ENCODE measurements around the gene TMEM181.
"Not testable (repeated sequence)": the region's sequence is repeated elsewhere in the genome, so short reads cannot be mapped to it uniquely, and the experiment has no call there.

The TMEM181 gene

DNA sequence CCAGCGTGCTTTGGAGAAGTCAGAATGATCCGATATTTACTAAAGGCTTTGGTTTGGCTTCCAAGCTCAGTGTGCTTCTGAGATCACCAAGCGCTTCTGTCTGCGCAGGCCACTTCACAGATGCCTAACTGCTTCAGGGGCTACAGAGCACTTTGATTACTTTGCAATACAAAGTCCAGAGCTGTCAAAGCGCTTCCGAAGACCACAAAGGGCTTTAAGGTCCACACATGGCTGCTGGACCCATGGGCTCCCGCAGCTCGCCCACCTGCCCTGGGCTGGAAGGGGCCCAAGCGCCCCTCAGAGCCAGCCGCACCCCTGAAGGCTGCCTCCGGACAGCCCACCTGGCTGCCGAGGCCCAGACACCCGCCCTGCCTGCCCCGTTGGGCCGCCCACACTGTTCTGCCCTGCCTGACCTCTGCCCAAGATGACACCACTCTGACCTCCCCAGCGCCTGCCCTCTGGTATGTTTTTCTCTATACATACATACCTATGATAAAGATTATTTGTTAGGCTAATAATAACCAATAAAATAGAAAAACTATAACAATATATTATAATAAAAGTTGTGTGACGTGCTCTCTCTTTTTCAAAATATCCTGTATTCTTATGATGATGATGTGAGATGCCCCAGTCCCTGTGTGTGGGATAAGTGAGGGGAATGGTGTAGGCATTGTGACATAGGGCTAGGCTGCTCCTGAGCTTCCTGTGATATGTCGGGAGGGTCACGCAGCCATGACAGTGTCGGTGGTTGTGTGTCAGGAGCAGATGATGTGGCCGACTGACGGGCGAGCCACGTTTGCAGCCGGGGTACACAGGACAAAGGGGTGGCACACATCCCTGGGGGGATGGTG is 62.0 kb downstream of the TMEM181 start:
- no peak for DNase-seq (ENCODE audit: low read depth)

DNA sequence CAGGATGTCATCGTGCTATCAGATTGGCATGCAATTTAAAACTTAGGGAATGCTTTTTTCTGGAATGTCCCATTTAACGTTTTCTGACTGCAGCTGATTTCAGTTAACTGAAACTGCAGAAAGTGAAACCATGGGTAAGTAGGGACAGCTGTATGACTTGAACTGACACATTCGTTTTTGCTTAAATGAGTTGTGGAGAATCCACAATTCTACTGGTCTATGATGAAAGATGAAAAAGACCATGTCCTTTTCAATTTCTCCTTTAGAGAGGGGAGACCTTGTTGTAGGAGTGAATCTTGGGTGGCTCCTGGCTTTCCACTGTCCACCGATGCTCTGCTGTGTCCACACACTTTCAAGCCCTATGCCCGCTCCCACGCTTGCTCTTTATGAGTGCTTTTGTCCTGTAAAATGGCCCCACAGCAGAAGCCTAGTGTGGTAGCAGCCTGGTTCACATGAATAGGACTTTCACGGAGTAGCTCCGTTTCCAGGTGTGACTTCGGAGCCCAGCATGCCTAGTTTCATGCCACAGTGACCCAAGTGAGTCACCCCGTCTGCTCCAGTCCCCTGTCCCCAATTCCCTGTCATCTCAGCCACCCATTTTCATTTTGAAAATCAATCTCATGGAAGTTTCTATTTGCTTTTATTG is 62.8 kb downstream of the TMEM181 start:
- no peak for DNase-seq (ENCODE audit: low read depth)

DNA sequence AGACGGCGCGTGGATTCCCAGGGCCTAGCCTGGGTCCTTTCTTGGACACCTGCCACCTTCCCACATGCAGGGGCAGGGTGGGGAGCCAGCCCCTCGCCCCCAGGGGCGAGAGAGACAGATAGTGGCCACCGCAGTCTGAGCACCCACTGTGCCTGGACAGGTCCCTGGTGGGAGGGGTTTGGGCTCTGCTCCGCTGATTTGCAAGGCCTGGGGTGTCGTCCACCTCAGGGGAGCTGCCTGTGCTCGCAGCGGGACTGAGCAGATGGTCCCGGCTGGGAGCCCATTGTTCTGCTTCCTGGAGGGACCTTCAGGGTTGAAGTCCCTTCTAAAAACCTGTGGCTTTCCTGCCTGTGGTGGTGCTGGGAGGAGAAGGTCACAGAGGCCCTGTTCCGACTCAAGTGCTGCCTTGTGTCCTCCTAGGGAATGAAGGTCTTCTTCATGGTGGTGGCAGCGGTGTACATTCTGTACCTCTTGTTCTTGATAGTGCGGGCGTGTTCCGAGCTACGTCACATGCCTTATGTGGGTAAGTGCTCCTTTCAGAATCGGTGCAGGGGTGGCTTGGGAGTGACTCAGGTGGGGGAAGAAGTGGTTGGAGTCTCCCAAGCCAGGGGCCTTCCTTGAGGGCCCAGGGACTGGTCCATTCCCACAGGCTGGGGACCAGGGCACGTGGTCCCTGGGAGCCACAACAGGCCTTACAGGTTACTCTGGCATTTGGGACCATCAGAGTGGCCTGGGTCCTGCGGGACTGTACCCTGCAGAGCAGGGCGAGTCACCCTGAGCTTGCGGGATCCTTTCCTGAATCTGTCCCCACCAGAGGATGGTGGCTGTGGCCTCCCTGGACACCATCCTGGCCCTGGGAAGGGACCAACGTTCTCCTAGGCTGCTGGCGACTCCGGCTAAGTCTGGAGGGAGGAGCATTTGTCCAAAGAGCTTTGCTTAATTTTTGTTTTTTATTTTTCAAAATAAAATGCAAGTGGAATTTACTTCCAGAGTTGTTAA is 65.1 kb downstream of the TMEM181 start:
- no peak for DNase-seq (ENCODE audit: low read depth)

DNA sequence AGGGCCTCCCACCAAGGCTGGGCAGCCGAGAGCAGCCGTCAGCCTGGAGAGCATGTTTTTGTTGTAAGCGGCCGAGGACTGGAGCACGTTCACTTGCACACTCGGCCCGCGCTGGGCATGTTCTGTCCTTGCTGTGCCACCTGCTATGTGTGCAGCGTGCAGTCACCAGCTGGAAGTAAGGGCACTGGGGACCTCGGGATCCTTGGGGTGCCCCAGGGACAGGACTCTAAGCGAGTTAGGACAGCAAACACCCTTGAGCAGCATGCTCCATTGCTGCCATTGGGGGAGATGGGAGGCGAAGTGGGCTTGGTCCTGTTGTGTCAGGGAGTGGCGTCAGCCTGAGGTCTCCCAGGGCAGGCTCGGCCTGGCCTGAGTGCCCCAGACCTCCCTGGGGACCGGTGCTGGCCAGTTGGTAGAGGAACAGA is 66.0 kb downstream of the TMEM181 start:
- no peak for DNase-seq (ENCODE audit: low read depth)

DNA sequence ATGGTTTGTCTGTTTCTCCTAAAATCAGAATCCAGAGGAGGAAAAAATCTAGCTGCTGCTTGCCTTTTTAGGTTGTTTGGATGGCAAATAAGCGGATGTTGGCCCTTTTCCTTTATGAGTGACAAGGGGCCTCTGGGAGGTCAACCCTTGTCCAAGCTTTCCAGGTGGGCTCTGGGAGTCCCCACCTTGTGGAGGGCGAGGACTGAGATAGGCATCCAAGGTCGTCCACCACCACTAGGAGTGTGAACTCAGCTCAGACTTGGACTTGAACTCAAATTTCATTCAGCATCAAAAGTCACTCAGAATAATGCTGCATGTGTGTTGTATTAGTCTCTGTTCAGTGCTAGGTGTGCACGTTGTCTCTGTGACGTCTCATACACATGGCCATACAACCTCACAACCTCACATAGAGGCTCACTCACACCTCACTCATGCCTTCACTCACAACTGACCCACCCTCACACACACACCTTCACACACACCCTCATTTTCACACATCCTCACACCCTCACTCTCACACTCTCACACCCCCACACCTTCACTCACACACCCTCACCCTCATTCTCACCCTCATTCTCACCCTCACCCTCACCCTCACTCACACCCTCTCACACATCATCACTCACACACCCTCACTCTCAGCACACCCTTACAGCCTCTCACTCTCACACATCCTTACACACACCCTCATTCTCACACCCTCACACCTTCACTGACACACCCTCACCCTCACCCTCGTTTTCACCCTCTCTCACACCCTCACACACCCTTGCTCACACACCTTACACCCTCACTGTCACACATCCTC is 66.7 kb downstream of the TMEM181 start:
- no peak for DNase-seq (ENCODE audit: low read depth)

DNA sequence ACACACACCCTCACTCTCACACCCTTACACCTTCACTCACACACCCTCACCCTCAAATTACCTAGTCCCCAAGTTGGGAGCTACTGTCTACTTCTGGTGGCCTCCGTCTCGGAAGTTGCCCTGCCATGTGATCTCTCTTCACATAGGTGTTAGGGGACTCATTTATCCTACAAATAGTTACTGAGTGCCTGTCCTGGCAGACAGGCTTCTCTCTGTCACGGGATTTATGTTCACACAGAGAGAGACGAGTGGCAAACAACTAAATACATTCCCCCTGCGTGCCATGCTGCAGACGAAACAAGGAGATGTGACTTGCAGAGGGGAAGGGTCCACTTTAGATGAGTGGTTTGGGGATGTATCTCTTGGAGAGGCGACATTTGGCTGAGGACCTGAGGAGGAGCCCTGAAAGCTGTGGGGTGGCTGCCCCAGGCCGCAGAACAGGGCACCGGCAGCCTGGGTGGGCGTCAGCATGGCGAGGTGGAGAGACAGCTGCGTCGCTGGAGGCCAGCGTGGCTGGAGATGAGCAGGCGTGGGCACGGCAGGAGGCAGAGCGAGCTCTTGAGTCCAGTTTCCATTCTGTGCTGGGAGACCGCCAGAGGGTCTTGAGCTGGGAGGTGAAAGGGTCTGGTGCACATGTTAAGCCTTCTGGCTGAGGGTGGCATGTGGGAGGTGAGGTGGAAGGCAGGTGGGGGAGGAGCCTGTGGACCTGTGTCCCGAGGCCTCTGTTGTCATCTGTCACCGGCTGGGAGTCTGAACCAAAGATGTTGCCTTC is 67.5 kb downstream of the TMEM181 start:
- DNase-seq (ENCODE audit: low read depth) = no peak

DNA sequence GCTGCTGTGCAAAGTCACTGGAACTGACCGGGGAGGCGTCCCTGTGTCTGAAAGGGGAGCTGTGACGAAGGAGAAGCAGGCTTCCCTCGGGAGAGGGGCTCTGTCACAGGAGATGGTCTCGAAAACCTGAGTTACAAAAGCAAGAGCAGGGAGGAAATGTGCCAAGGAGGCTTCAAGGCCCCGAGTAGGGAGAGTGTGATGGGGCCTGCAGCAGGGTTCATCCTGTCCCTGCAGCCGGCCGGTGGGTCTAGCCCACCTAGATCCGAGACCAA is 68.0 kb downstream of the TMEM181 start:
- no peak for DNase-seq (ENCODE audit: low read depth)

DNA sequence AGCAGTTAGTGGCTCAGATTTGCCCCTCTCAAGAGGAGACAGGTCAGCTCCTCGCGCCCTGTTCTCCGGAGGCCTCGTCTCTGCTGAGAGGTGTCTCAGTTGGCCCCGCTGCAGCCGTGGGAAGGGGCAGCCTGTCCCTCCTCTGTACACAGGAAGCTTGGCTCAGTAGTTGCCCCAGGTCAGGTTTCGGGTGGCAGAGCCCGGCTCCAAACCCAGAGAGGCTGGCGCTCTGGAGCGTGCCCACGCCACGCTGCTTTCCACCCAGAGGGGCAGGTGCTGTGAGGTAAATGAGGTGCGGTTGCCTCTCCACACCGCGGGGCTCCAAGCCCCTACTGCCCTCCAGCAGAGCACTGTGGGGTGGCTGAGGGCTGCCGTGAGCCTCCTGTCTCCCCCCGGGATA is 68.7 kb downstream of the TMEM181 start:
- DNase-seq (ENCODE audit: low read depth) = no peak

DNA sequence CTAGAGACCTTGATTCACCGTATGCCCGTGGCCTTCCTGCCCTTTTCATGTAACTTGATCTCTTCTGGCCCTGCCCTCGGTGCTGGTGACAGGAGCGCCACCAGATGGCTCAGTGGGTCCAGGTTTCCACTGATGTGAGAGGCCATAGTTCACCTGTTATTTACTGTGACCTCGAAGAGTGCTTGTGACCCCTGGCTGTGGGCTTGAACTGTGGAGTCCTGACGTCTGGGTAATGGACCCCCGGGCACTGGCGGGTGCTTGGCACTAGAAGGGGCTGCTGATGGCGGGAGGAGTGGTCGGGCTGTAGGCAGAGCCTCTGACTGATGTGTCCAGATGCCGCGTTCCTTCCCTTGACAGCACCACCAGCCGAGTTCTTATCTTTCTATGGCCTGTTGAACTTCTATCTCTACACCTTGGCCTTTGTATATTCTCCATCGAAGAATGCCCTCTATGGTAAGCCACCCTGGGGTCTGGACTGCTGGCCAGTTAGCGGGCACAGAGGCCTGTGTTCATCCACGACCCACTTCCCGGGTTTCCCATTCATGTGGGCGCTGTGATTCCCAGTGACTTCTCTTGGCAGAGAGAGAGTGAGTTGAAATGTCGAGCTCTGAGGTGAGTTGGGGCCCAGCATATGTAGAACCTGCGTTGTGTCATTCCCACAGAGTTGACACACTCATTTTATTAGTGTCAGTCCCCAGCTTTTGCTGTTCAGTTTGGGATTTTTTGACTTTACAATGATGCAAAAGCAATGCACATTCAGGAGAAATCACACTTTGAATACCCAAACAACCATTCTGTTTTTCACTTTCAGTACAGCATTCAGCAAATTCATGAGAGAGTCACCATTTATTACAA is 69.7 kb downstream of the TMEM181 start:
- no peak for DNase-seq (ENCODE audit: low read depth)

DNA sequence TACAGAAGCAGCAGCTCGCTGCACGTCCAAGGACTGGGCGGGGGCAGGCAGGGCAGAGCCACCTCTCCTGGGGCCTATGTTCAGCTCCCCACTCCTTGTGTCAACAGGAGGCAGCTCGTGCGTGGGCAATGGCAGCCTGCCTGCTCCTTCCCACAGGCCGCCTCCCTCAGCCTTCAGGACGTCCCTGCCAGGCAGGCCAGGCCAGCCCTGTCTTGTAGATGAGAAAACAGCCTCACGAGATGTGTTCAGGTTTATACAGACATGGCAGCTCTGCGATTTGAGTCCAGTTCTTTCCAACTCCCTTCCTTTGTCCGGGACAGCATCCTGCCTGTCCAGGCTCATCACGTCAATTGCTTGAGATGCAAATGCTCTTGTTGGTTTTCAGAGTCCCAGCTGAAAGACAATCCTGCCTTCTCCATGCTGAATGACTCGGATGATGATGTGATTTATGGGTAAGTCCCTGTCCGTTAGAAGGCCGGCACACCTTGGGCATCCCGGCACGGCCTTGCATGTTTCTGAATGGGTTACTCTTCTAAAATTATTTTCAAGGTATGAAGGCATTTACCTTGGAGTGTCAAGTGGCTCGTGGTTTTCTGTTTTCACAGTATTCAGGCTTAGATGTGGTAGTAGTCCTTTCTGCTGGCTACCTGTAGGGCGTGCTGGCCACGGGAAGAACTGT is 71.2 kb downstream of the TMEM181 start:
- DNase-seq (ENCODE audit: low read depth) = no peak

DNA sequence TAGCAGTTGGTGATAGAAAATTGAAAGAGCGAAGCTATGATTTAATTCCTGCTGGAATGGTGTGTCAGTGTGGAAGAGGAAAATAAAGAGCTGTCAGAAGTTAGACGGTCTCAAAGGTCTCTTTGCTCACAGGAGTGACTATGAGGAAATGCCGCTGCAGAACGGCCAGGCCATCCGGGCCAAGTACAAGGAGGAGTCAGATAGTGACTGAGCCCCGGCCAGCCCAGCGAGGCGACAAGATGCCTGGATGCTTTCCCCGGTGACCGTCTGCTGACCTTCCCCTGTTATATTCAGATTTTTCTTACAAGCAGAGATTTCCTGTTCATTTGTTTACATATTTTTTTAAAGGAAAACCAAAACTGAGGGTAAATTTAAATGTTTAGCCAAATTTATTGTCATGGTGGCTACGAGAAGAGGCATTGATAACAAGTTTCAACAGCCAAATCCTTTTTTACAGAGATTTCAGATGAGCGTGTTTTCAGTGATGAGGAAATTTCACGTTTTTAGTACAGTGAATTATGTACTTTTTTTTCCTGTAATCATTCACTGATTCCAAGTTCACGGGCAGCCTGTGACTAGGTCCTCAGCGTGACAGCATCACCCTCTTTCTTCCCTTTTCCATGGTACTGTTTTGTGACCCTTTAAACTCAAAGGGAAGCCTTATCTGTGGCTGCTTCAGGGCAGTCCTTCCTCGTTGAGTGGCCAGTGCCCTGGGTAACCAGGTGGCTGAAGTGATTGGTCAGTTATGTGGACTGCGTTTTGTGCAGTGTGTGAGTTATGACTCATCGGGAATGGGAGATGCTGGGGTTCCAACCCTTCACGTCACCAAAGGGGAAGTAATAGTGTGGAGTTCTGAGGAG is 72.0 kb downstream of the TMEM181 start:
- no peak for DNase-seq (ENCODE audit: low read depth)

DNA sequence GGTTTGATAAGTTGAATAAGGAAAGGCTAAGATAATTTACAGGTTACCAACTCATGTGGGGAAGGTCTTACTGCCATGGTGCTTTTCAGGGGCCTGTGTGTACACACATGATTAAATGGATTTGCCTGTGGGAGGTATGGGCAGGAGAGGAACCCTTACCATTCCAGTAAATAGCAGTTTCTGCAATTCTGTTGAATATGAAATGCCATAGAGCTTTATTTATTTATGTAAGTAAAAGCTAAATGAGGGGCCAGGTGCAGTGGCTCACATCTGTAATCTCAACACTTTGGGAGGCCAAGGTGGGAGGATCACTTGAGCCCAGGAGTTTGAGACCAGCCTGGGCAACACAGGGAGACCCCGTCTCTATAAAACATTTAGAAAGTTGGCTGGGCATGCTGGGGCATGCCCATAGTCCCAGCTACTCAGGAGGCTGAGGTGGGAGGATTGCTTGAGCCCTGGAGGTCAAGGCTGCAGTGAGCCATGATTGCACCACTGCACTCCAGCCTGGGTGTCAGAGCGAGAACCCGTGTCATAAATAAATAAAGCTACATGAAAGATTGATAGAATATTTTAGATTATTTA is 72.7 kb downstream of the TMEM181 start:
- not testable (repeated sequence) for DNase-seq (ENCODE audit: low read depth)

DNA sequence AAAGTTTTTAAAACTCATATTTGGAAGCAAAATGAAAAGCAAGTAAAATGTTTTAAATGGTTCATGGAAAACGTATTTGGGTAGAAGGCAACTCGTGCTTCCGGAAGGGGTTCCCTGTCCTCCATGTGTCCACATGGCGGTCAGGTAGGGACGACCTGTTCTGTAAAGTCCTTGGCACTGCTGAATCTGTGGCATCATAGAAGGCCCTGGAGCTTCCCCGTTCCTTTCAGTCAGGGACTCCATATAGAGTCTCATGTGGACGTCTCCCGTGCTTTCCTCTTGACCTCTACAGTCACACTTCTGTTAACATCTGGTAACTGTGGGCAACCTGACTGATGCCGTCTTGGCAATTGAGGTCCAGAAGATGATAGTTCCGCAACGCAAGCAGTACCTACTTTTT is 73.2 kb downstream of the TMEM181 start:
- no peak for DNase-seq (ENCODE audit: low read depth)

DNA sequence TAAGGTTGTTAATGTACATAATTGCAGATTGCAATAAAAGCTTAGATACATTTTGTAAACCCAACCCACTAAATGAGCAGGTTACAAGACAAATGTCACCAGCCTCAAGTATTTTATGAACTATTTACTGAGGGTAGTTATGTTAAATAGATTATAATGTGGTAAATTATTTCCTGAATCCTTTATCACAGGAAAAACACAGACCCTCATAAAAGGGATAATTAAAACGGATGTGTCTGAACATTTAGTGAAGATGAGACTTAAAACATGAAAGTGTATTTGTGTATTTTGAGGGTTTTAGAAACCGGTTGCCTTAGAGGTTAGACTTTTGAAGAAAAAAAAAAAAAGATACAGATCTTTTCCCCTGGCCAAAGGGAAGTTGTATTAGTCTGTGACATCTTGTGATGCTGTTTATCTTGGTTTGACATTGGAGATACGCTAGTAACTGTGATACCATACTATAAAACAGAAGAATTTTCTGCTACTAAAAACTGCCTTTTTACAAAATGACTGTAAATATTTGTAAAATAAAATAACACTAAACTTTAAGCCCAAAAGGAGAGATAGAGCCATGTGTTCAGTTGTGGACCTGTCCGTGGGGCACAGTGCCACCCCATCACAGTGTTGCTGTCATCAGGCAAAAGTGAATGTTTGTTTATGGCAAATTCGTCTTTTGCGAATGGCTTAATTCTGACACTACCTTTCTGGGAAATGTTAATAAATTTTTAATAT is 75.0 kb downstream of the TMEM181 start:
- no peak for DNase-seq (ENCODE audit: low read depth)

DNA sequence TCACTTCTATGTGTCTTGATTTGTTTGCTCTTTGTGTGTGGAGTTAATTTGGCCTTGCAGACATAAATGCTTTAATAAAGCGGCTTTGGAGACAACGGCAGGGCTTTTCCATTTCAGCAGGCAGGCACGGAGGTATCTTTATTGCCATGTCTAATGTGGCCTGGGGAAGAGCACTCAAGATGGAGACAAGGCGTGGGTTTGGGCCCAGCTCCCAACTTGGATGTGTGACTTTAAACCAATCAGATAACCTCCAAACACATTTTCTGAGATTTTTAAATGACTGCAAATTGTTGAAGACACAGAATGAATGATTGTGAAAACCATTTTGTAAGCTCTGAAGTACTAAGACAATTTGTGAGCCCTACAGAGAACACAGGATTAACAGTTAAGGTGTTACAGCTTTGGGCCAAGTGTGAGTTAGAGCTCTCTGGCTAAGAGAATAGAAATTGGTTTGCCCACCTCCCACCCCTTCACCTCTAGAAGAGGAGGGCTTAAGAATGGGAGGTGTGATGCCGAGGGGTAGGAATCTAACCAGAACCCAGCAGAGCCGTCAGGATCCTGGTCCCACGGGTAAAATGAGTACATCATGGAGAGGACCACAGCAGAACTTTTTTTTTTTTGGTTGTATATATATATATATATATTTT is 75.7 kb downstream of the TMEM181 start:
- no peak for DNase-seq (ENCODE audit: low read depth)

DNA sequence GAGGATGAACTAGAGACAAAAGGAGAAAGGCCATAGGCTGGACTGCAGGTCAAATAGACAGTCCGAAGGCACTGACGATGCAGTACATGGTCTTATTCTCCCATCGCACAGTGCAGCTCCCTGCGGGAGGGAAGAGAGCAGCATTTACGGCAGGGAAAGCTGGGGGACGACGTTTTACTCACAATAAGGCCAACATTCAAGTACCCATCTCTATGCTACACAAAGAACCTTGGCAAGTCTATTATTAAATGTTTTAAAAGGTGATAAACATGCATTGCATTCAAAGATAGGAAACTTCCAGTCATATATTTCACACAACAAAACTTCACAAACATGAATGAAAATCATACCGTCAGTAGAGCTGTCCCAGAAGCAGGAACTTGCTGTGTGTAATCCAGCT is 76.9 kb downstream of the TMEM181 start:
- DNase-seq (ENCODE audit: low read depth) = no peak

DNA sequence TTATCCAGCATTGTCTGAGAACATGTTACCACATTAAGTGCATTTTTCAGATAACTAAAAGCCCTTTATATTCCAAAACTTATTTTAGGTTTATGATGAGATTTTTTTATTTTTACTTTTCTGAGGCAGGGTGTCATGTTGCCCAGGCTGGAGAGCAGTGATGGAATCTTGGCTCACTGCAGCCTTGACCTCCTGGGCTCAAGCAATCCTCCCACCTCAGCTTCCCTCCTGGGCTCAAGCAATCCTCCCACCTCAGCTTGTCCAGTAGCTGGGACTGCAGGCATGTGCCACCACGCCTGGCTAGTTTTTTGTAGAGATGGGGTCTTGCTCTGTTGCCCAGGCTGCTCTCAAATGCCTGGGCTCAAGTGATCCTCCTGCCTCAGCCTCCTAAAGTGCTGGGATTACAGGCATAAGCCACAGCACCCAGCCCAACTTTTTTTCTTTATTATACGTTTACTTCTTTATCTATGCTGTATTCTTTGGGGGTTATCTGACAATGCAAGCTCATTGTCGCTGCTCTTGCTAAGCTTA is 78.5 kb downstream of the TMEM181 start:
- no peak for DNase-seq (ENCODE audit: low read depth)

Data from stimulated activated CD8-positive, alpha-beta memory T cell treated with anti-CD3 and anti-CD28 coated beads, Interleukin-7, amount 100 ng/mL, for 24 hours (primary cell).